ENCODE data around the gene OPN4. TPM values are rescaled to one million over a fixed set of nuclear protein-coding genes. Genes with fewer than 3 reads are reported as not detected.
"Not testable (repeated sequence)": the region's sequence is repeated elsewhere in the genome, so short reads cannot be mapped to it uniquely, and the experiment has no call there.

OPN4 gene
- total RNA-seq, 1 donor from 2014 or later: not detected

DNA sequence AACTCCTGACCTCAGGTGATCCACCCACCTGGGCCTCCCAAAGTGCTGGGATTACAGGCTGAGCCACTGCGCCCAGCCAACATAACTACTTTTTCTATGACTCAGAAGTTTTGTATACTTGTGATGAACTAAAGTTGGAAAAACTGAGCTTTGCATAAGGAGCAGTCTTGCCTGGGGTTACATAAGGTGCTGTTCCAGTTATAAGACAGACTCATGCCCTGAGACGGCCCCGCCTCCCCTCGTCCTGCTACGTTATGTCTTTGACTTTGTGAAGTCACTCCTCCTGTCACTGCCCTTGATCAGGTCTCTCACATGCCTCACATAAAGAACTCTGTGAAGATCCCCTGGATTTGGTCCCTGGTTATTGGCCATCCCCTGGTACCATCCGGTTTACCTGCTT lies 40.4 kb upstream of the OPN4 start:
- DNase-seq (no peak), ATAC-seq (no peak)
- H3K4me3 ChIP-seq: no peak overlapping the region
- H3K27me3 ChIP-seq (ENCODE audit: low read depth): no peaks in the 10 kb centered on the region
- no peaks in the 10 kb centered on the region for H3K36me3 ChIP-seq
- no peak overlapping the region for H3K27ac ChIP-seq
- H3K9me3 ChIP-seq: no peaks in the 10 kb centered on the region
- intact Hi-C loops (cut with DNase I): no loop called here
- no peaks in the 10 kb centered on the region for H3K4me1 ChIP-seq
- no peak for TF ChIP-seq CTCF (IDR thresholded peaks at IDR 0.05)

DNA sequence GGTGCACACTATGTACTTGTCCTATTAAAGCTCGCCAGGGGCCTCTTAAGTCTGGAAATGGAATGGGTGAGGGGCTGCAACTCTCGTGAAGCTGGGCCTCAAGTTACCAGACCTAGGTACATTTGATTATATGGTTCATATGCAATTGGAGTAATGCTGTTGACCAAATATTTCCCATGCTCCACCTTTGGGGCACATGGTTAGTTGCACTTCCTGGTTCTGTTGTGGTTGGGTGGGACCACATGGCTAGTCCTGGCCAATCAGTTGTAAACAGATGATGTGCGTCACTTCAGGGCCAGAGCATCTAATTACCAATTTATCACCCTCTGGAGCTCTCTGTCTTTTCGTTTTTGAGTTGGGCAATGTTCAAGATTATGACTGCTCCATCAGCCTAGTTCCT lies 39.5 kb upstream of the OPN4 start:
- DNase-seq (no peak), ATAC-seq (no peak)
- H3K9me3 ChIP-seq: no peaks in the 10 kb centered on the region
- no peak overlapping the region for H3K27ac ChIP-seq
- TF ChIP-seq CTCF (IDR thresholded peaks at IDR 0.05): no peak
- no peaks in the 10 kb centered on the region for H3K36me3 ChIP-seq
- H3K4me1 ChIP-seq: no peaks in the 10 kb centered on the region
- no peak overlapping the region for H3K4me3 ChIP-seq
- H3K27me3 ChIP-seq (ENCODE audit: low read depth): no peaks in the 10 kb centered on the region
- intact Hi-C loops (cut with DNase I): no loop called here

DNA sequence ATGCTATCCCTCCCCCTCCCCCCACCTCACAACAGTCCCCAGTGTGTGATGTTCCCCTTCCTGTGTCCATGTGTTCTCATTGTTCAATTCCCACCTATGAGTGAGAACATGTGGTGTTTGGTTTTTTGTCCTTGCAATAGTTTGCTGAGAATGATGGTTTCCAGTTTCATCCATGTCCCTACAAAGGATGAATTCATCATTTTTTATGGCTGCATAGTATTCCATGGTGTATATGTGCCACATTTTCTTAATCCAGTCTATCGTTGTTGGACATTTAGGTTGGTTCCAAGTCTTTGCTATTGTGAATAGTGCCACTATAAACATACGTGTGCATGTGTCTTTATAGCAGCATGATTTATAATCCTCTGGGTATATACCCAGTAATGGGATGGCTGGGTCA lies 37.1 kb upstream of the OPN4 start:
- H3K36me3 ChIP-seq; H3K27me3 ChIP-seq (ENCODE audit: low read depth); ATAC-seq; intact Hi-C loops (cut with DNase I); H3K9me3 ChIP-seq; H3K4me3 ChIP-seq; H3K27ac ChIP-seq; DNase-seq; H3K4me1 ChIP-seq: not testable (repeated sequence)

- ATAC-seq (no peak), DNase-seq (no peak)
- H3K4me3 ChIP-seq: no peak overlapping the region
- peaks cover 16% of the 10 kb centered on the region for H3K27me3 ChIP-seq (ENCODE audit: low read depth)
- no peaks in the 10 kb centered on the region for H3K4me1 ChIP-seq
- H3K27ac ChIP-seq: no peak overlapping the region
- H3K36me3 ChIP-seq: no peaks in the 10 kb centered on the region
- intact Hi-C loops (cut with DNase I): no loop called here
- TF ChIP-seq CTCF (IDR thresholded peaks at IDR 0.05): no peak
- no peaks in the 10 kb centered on the region for H3K9me3 ChIP-seq
Measured at GRCh38 chr10:86628311-86628710, 26.0 kb upstream of the OPN4 start.

DNA sequence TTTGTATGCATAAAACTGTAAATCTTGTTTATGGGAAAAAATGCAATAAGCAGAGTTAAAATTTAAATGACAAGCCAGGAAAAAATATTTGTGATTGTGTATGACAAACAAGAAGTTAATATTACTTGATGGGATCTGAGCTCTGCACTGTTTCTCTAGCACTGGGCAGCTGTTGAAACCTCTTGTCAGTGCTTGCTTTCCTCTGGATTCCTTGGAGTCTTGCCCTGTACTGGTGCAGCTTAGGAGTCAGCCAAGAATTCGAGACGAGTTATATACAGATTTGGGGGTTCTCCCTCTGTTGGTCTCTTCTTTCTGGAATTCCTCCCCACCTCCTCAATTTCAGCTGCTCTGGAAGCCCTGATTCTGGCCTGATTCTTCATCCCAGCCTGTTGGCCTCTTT lies 24.3 kb upstream of the OPN4 start:
- peaks cover 16% of the 10 kb centered on the region for H3K27me3 ChIP-seq (ENCODE audit: low read depth)
- H3K4me3 ChIP-seq: no peak overlapping the region
- H3K4me1 ChIP-seq: no peaks in the 10 kb centered on the region
- no peak overlapping the region for H3K27ac ChIP-seq
- DNase-seq (no peak), ATAC-seq (peak; percentile 47 to 57)
- H3K36me3 ChIP-seq: no peaks in the 10 kb centered on the region
- intact Hi-C loops (cut with DNase I): no loop called here
- no peaks in the 10 kb centered on the region for H3K9me3 ChIP-seq
- no peak for TF ChIP-seq CTCF (IDR thresholded peaks at IDR 0.05)

- H3K27ac ChIP-seq: no peak overlapping the region
- peak; percentile 20 for TF ChIP-seq CTCF (IDR thresholded peaks at IDR 0.05)
- peak overlapping the region; percentile 40 for H3K4me3 ChIP-seq
- intact Hi-C loops (cut with DNase I): no loop called here
- DNase-seq (no peak), ATAC-seq (peak; percentile 49 to 79)
- no peaks in the 10 kb centered on the region for H3K4me1 ChIP-seq
- H3K27me3 ChIP-seq (ENCODE audit: low read depth): peaks cover 16% of the 10 kb centered on the region
- no peaks in the 10 kb centered on the region for H3K9me3 ChIP-seq
- H3K36me3 ChIP-seq: no peaks in the 10 kb centered on the region
Measured at GRCh38 chr10:86632009-86632800, 22.1 kb upstream of the OPN4 start.

Measured in lower lobe of right lung (tissue), 2 donors.